GM12878 (cell line): Measurements from ENCODE around the gene CHRM5. TPM values are rescaled to one million over a fixed set of nuclear protein-coding genes. Genes with fewer than 3 reads are reported as not detected.

Experiments
- ATAC-seq: fragments of 200-7000 bp; cut with Tn5 transposase; 3 replicates; pipeline ENCODE4 v1.9.1; 2020; ENCODE audit warnings: mild to moderate bottlenecking, moderate library complexity
- BruUV-seq: library from RNA; stranded (reverse); fragments of 400-500 nt; replicated peaks from 2 replicates; lab custom pipeline; 2021; lab: Mats Ljungman, UMichigan
- CTCF ChIA-PET: fragments of 300-600 bp; sonication (Branson Sonifier 250); formaldehyde crosslinking; extraction: SDS; loops from one replicate; lab custom pipeline; 2021; ENCODE audit warnings: inconsistent platforms; lab: Yijun Ruan, JAX
- POLR2A ChIA-PET: fragments of 350-600 bp; formaldehyde crosslinking; extraction: SDS; loops from one replicate; lab custom pipeline; 2021; ENCODE audit warnings: inconsistent platforms; lab: Charles Lee
- RAD21 ChIA-PET: fragments of 300-600 bp; sonication (Branson Sonifier 250); formaldehyde crosslinking; loops from one replicate; lab custom pipeline; 2023; ENCODE audit warnings: antibody characterized with exemption; ENCODE audit not compliant: unreplicated experiment; lab: Charles Lee
- SMC1A ChIA-PET: fragments of 300-600 bp; sonication (Branson Sonifier 250); formaldehyde crosslinking; loops from one replicate; lab custom pipeline; 2023; ENCODE audit not compliant: unreplicated experiment, uncharacterized antibody; lab: Charles Lee
- DNase-seq: peaks from one replicate; pipeline ENCODE4 v3.0.0-alpha.2; 2011; ENCODE audit warnings: low read depth, low spot score
- FAIRE-seq: peaks from 3 replicates; lab custom pipeline; 2011; peaks lifted over from hg19 to GRCh38; lab: Jason Lieb, UNC
- H2AFZ ChIP-seq: 2 replicates; pipeline ENCODE4 v1.6.0; 2011; ENCODE audit warnings: low read depth, low read length, control low read depth; ENCODE audit not compliant: control insufficient read depth
- H3K27ac ChIP-seq: 2 replicates; pipeline ENCODE4 v1.5.1; 2011; ENCODE audit warnings: control low read depth; ENCODE audit not compliant: control insufficient read depth, insufficient read depth
- H3K27me3 ChIP-seq, 2 experiments: replicated peaks in 1 of 2; 2 replicates each; pipeline versions ENCODE4 v1.6.0 to v1.6.1; 2011; ENCODE audit warnings: low read length in 1 of 2; ENCODE audit not compliant: control insufficient read depth in 2 of 2, insufficient read depth in 2 of 2
- H3K36me3 ChIP-seq, 2 experiments: 2 replicates each; pipeline ENCODE4 v1.5.1; 2011; ENCODE audit warnings: low read length in 1 of 2; ENCODE audit not compliant: control insufficient read depth in 2 of 2, insufficient read depth in 2 of 2
- H3K4me1 ChIP-seq: 2 replicates; pipeline ENCODE4 v1.6.1; 2011; ENCODE audit warnings: mild to moderate bottlenecking, low read length, moderate library complexity, mixed read lengths; ENCODE audit not compliant: control insufficient read depth, insufficient read depth
- H3K4me2 ChIP-seq: 2 replicates; pipeline ENCODE4 v1.6.0; 2011; ENCODE audit warnings: control low read depth; ENCODE audit not compliant: control insufficient read depth, insufficient read depth
- H3K4me3 ChIP-seq: fragments of 200-600 bp; sonication (generic); 2 replicates; pipeline ENCODE4 v1.5.1; 2016
- H3K79me2 ChIP-seq: 2 replicates; pipeline ENCODE4 v1.6.0; 2011; ENCODE audit warnings: low read length; ENCODE audit not compliant: control insufficient read depth, insufficient read depth
- H3K9ac ChIP-seq: 2 replicates; pipeline ENCODE4 v1.8.0; 2011; ENCODE audit warnings: low read length, control low read depth, mixed read lengths; ENCODE audit not compliant: control insufficient read depth, insufficient read depth
- H3K9me3 ChIP-seq: replicated peaks from 3 replicates; pipeline ENCODE4 v1.5.1; 2011; ENCODE audit warnings: mild to moderate bottlenecking, low read length; ENCODE audit not compliant: control insufficient read depth, insufficient read depth
- H4K20me1 ChIP-seq: 2 replicates; pipeline ENCODE4 v1.6.0; 2011; ENCODE audit not compliant: control insufficient read depth, insufficient read depth
- BCL11A ChIP-seq: IDR thresholded peaks from 2 replicates; pipeline ENCODE4 v1.6.1; 2011; ENCODE audit warnings: low read depth, low read length
- KDM1A ChIP-seq: fragments of 200-600 bp; sonication (generic); IDR thresholded peaks from 2 replicates; pipeline ENCODE4 v1.6.1; 2016; ENCODE audit warnings: borderline replicate concordance
- POLR2A ChIP-seq: IDR thresholded peaks from 2 replicates; pipeline ENCODE4 v1.6.1; 2011; ENCODE audit warnings: low read depth, mild to moderate bottlenecking, low read length
- RAD51 ChIP-seq: fragments of 450-650 bp; IDR thresholded peaks from 2 replicates; pipeline ENCODE4 v1.6.1; 2016; ENCODE audit warnings: moderate library complexity, mild to moderate bottlenecking, inconsistent platforms
- SP1 ChIP-seq: IDR thresholded peaks from one replicate; pipeline ENCODE4 v1.6.1; 2011; ENCODE audit warnings: low read depth, low read length
- TCF7 ChIP-seq: IDR thresholded peaks from 2 replicates; pipeline ENCODE4 v1.6.1; 2014; ENCODE audit warnings: antibody characterized with exemption, borderline replicate concordance
- WGBS: methylation state at CpG from one replicate; pipeline ENCODE4 v1.1.6; 2016; ENCODE audit warnings: low lambda C conversion rate; ENCODE audit not compliant: insufficient replicate concordance, insufficient coverage; ENCODE audit errors: missing lambda C conversion rate; 5-methylcytosine and 5-hydroxymethylcytosine counted together
- in situ Hi-C: fragments of 300-500 bp; cut with MboI; formaldehyde crosslinking; loops from 9 replicates; pipeline ENCODE4 v1.14.3; 2018; ENCODE audit warnings: mixed read lengths
- intact Hi-C: fragments of 100-400 bp; cut with micrococcal nuclease; formaldehyde crosslinking; loops from one replicate; pipeline ENCODE4 v1.14.2; 2022; ENCODE audit not compliant: unreplicated experiment
- polyA plus RNA-seq, 11 experiments: library from polyadenylated mRNA; depleted of rRNA in 4 of 11; unstranded in 6 of 11; stranded (reverse) in 5 of 11; fragments of >200 nt; fragmentation: Nextera tagmentation in 4 of 11; fragmentation: Illumina TruSeq in 1 of 11; extraction: Ambion mirVana in 4 of 11; extraction: Trizol in 1 of 11; gene quantifications; 1 replicate in 1 of 11; 2 replicates in 10 of 11; pipeline versions ENCODE4 v1.2.1 to v1.2.3, GENCODE V29; 2011 to 2016; ENCODE audit warnings: inconsistent platforms in 2 of 11, missing spikeins in 2 of 11, low read depth in 1 of 11
- total RNA-seq, 4 experiments: library from RNA; depleted of rRNA in 3 of 4; stranded (reverse); fragments of >200 nt in 3 of 4; fragmentation: Illumina TruSeq in 1 of 4; extraction: Trizol in 1 of 4; gene quantifications; 2 replicates each; pipeline versions ENCODE4 v1.2.1 to v1.2.3, GENCODE V29; 2013 to 2021
- TF ChIP-seq, protein P1 (sequence below): fragments of 450-650 bp; IDR thresholded peaks from 2 replicates; pipeline ENCODE4 v1.6.1; 2017; ENCODE audit warnings: borderline replicate concordance

Gene CHRM5
- total and polyA plus RNA-seq, 10 of the 15 experiments (the other 5 are each of a cell fraction or from before 2014, with no cell fraction given) = 0.01 to 0.10 (median 0.04) TPM; not detected in 6

DNA sequence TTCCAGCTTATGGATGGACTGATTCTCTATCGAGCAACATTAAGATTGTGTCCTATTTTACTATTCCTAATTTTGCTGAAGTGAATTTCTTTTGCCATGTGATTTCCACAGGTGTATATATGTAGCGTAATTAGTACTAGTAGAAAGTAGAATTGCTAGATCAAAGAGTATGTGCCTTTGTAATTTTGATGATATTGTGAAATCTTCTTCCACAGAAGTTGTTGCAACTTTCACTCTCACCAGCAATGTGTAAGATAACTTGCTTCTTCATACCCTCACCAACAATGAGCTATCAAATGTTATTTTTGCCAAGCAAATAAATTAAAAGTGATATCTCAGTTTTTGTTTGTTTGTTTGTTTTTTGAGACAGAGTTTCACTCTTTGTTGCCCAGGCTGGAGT lies 139.0 kb downstream of the CHRM5 start:
- 0 out of 2 replicates have a peak, but pooled peaks cover 4% of the 10 kb centered on the region for H3K4me1 ChIP-seq
- H3K36me3 ChIP-seq = no peaks in the 10 kb centered on the region
- H3K27ac ChIP-seq = no peak overlapping the region
- H3K27me3 ChIP-seq = no peaks in the 10 kb centered on the region
- intact Hi-C loops (loop anchor here (5.0 to 10.0 kb wide), 2 partner anchors 270 to 477 kb away; partner anchors contain the start of gene GOLGA8B), in situ Hi-C loops (no loop called here)
- no peak overlapping the region for H3K9ac ChIP-seq
- ChIA-PET CTCF (interaction anchor here (1.3 to 6.8 kb wide), 3 partner anchors 44 to 103 kb away, joined by 5 to 136 read pairs (median 15); partner anchors contain the start of gene KATNBL1), POLR2A (interaction anchor here (0.8 kb wide), 1 partner anchor 13 kb away, joined by 3 read pairs; no protein-coding TSS in a partner anchor), SMC1A (interaction anchor here (1.1 kb wide), 1 partner anchor 103 kb away, joined by 4 read pairs; the partner anchor contains the start of gene KATNBL1), RAD21 (interaction anchor here (1.0 to 6.9 kb wide), 3 partner anchors 102 to 480 kb away, joined by 3 to 71 read pairs (median 6); partner anchors contain the start of gene KATNBL1)
- ATAC-seq = no peak
- H4K20me1 ChIP-seq = no peaks in the 10 kb centered on the region
- H3K4me3 ChIP-seq = no peak overlapping the region
- no peak overlapping the region for H2AFZ ChIP-seq
- DNase-seq = no peak
- no peak for FAIRE-seq
- BruUV-seq = no TSS peak
- H3K9me3 ChIP-seq = no peaks in the 10 kb centered on the region
- no peak overlapping the region for H3K4me2 ChIP-seq
- WGBS = 95% methylated on average over 2 of the region's 2 CpGs
- TF ChIP-seq TCF7 (no peak), RAD51 (no peak), SP1 (no peak), BCL11A (no peak), POLR2A (no peak), KDM1A (no peak)
- TF ChIP-seq, protein P1, sequence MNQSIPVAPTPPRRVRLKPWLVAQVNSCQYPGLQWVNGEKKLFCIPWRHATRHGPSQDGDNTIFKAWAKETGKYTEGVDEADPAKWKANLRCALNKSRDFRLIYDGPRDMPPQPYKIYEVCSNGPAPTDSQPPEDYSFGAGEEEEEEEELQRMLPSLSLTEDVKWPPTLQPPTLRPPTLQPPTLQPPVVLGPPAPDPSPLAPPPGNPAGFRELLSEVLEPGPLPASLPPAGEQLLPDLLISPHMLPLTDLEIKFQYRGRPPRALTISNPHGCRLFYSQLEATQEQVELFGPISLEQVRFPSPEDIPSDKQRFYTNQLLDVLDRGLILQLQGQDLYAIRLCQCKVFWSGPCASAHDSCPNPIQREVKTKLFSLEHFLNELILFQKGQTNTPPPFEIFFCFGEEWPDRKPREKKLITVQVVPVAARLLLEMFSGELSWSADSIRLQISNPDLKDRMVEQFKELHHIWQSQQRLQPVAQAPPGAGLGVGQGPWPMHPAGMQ = no peak
- peaks cover 10% of the 10 kb centered on the region for H3K79me2 ChIP-seq
